Endothelial cell of umbilical vein (primary cell): Measurements from ENCODE around the gene L3MBTL4. TPM values are rescaled to one million over a fixed set of nuclear protein-coding genes. Genes with fewer than 3 reads are reported as not detected.

Experiments used
- BruUV-seq: library from RNA; stranded (reverse); fragments of 400-500 nt; replicated peaks from 2 replicates; lab custom pipeline; 2021; lab: Mats Ljungman, UMichigan
- CTCF ChIA-PET: fragments of 300-600, 350-600 bp; sonication (Branson Sonifier 250); formaldehyde crosslinking; loops from one replicate; lab custom pipeline; 2021; ENCODE audit warnings: antibody characterized with exemption, inconsistent platforms; lab: Charles Lee
- POLR2A ChIA-PET: fragments of 300-600, 350-600 bp; sonication (Branson Sonifier 250); formaldehyde crosslinking; loops from one replicate; lab custom pipeline; 2021; ENCODE audit warnings: antibody characterized with exemption, inconsistent platforms; lab: Charles Lee
- DNase-seq: peaks from one replicate; pipeline ENCODE4 v3.0.0-alpha.2; 2011; ENCODE audit warnings: low read depth, low spot score
- FAIRE-seq: peaks from 2 replicates; lab custom pipeline; 2011; peaks lifted over from hg19 to GRCh38; lab: Jason Lieb, UNC
- H2AFZ ChIP-seq: 2 replicates; pipeline ENCODE4 v1.6.0; 2012; ENCODE audit warnings: low read depth, low read length, control low read depth, inconsistent platforms
- H3K27ac ChIP-seq: 2 replicates; pipeline ENCODE4 v1.5.1; 2011; ENCODE audit warnings: low read depth, mild to moderate bottlenecking, control low read depth, low read length, moderate library complexity; ENCODE audit not compliant: insufficient read depth
- H3K27me3 ChIP-seq, 2 experiments: 2 replicates each; pipeline versions ENCODE4 v1.6.0 to v1.6.1; 2011; ENCODE audit warnings: low read length in 2 of 2, mixed read lengths in 1 of 2; ENCODE audit not compliant: control insufficient read depth in 2 of 2, insufficient read depth in 2 of 2
- H3K36me3 ChIP-seq, 2 experiments: 2 replicates in 1 of 2; 3 replicates in 1 of 2; pipeline ENCODE4 v1.5.1; 2011; ENCODE audit warnings: low read length in 2 of 2, mild to moderate bottlenecking in 1 of 2, moderate library complexity in 1 of 2; ENCODE audit not compliant: control insufficient read depth in 2 of 2, insufficient read depth in 2 of 2; ENCODE audit errors: extremely low read depth in 1 of 2
- H3K4me1 ChIP-seq: 3 replicates; pipeline ENCODE4 v1.5.1; 2011; ENCODE audit warnings: mild to moderate bottlenecking, low read length; ENCODE audit not compliant: control insufficient read depth, insufficient read depth; ENCODE audit errors: extremely low read depth
- H3K4me2 ChIP-seq: 2 replicates; pipeline ENCODE4 v1.6.1; 2011; ENCODE audit warnings: low read length, control low read depth, mixed read lengths; ENCODE audit not compliant: insufficient read depth
- H3K4me3 ChIP-seq, 3 experiments: fragments of 200-600 bp in 1 of 3; sonication (generic), shearing (Covaris generic) in 1 of 3; replicated peaks in 1 of 3; 2 replicates each; pipeline ENCODE4 v1.5.1; 2011 to 2016; ENCODE audit warnings: control low read depth in 3 of 3, low read length in 3 of 3, mild to moderate bottlenecking in 2 of 3, inconsistent platforms in 1 of 3, low read depth in 1 of 3, moderate library complexity in 1 of 3; ENCODE audit not compliant: insufficient read depth in 1 of 3
- H3K79me2 ChIP-seq: 2 replicates; pipeline ENCODE4 v1.6.0; 2012; ENCODE audit warnings: low read length, inconsistent platforms; ENCODE audit not compliant: control insufficient read depth, insufficient read depth
- H3K9ac ChIP-seq: replicated peaks from 2 replicates; pipeline ENCODE3; 2011; ENCODE audit warnings: low read length, control low read depth; ENCODE audit not compliant: insufficient read depth; ENCODE audit errors: extremely low read depth
- H3K9me1 ChIP-seq: replicated peaks from 3 replicates; pipeline ENCODE4 v1.6.0; 2011; ENCODE audit warnings: mild to moderate bottlenecking, low read length; ENCODE audit not compliant: control insufficient read depth, insufficient read depth; ENCODE audit errors: extremely low read depth
- H3K9me3 ChIP-seq: replicated peaks from 2 replicates; pipeline ENCODE4 v1.5.1; 2012; ENCODE audit warnings: low read length, inconsistent platforms; ENCODE audit not compliant: control insufficient read depth, insufficient read depth
- H4K20me1 ChIP-seq: replicated peaks from 2 replicates; pipeline ENCODE3; 2011; ENCODE audit warnings: mild to moderate bottlenecking, low read length; ENCODE audit not compliant: control insufficient read depth, insufficient read depth; ENCODE audit errors: extremely low read depth
- CTCF ChIP-seq, 2 donors: IDR thresholded peaks; 1 replicate in 1 of 2; 2 replicates in 1 of 2; pipeline ENCODE4 v1.5.1; 2011; ENCODE audit warnings: low read length in 2 of 2, mild to moderate bottlenecking in 2 of 2, moderate library complexity in 2 of 2, control low read depth in 1 of 2, inconsistent platforms in 1 of 2, low read depth in 1 of 2; ENCODE audit not compliant: insufficient read depth in 1 of 2; ENCODE audit errors: extremely low read depth in 1 of 2
- EZH2 ChIP-seq: IDR thresholded peaks from 2 replicates; pipeline ENCODE4 v1.6.1; 2012; ENCODE audit warnings: borderline replicate concordance, low read depth, mild to moderate bottlenecking, moderate library complexity, low read length, inconsistent platforms; ENCODE audit not compliant: severe bottlenecking
- FOS ChIP-seq: IDR thresholded peaks from 2 replicates; pipeline ENCODE4 v1.6.1; 2011; ENCODE audit warnings: mild to moderate bottlenecking, low read length, moderate library complexity, borderline replicate concordance; ENCODE audit not compliant: insufficient read depth
- GATA2 ChIP-seq: IDR thresholded peaks from 2 replicates; pipeline ENCODE4 v1.7.0; 2011; ENCODE audit warnings: low read depth, mild to moderate bottlenecking, moderate library complexity, mixed read lengths, low read length; ENCODE audit not compliant: insufficient read length, insufficient read depth
- JUN ChIP-seq: IDR thresholded peaks from 2 replicates; pipeline ENCODE4 v1.6.1; 2011; ENCODE audit warnings: borderline replicate concordance, low read depth; ENCODE audit not compliant: insufficient read length, insufficient read depth
- MAX ChIP-seq: IDR thresholded peaks from 2 replicates; pipeline ENCODE4 v1.6.1; 2011; ENCODE audit not compliant: insufficient read depth, insufficient read length
- MYC ChIP-seq: IDR thresholded peaks from one replicate; pipeline ENCODE4 v1.6.1; 2011; ENCODE audit warnings: mild to moderate bottlenecking, low read depth, low read length
- POLR2A ChIP-seq: IDR thresholded peaks from 2 replicates; pipeline ENCODE4 v1.6.1; 2012; ENCODE audit warnings: low read depth, mild to moderate bottlenecking, control low read depth, low read length
- POLR2AphosphoS5 ChIP-seq: IDR thresholded peaks from 2 replicates; pipeline ENCODE4 v1.6.1; 2012; ENCODE audit warnings: low read depth, mild to moderate bottlenecking, control low read depth, low read length, moderate library complexity; ENCODE audit not compliant: insufficient read depth
- dilution Hi-C: fragments of 300-500 bp; cut with MboI; formaldehyde crosslinking; loops from one replicate; pipeline ENCODE4 v1.15.0; 2019; ENCODE audit warnings: low sequenced_read_pairs; ENCODE audit not compliant: extremely low pct_ligation_motif_present
- intact Hi-C: fragments of 100-400 bp; cut with micrococcal nuclease; formaldehyde crosslinking; loops from one replicate; pipeline ENCODE4 v1.10.0; 2022
- polyA plus RNA-seq, 4 experiments: library from polyadenylated mRNA; depleted of rRNA in 3 of 4; stranded (reverse) in 3 of 4; unstranded in 1 of 4; fragments of >200 nt; gene quantifications; 2 replicates each; pipeline versions ENCODE4 v1.2.1 to v1.2.3, GENCODE V29; 2011 to 2012; ENCODE audit warnings: missing spikeins in 1 of 4
- total RNA-seq: library from RNA; stranded (reverse); gene quantifications from 2 replicates; pipeline ENCODE4 v1.2.3, GENCODE V29; 2021

Gene L3MBTL4
- total and polyA plus RNA-seq, 2 donors (not counting 3 experiments of a cell fraction or from before 2014, with no cell fraction given) = 0.80 TPM; not detected in 1

- ChIA-PET CTCF (no interaction called here), POLR2A (no interaction called here)
- no peaks in the 10 kb centered on the region for H3K27me3 ChIP-seq
- no TSS peak for BruUV-seq
- no peak overlapping the region for H3K4me3 ChIP-seq
- no peak overlapping the region for H3K27ac ChIP-seq
- no peaks in the 10 kb centered on the region for H4K20me1 ChIP-seq
- H2AFZ ChIP-seq = no peak overlapping the region
- H3K9me1 ChIP-seq = no peaks in the 10 kb centered on the region
- intact Hi-C loops (no loop called here), dilution Hi-C loops (no loop called here)
- DNase-seq (no peak), FAIRE-seq (no peak)
- no peak overlapping the region for H3K4me2 ChIP-seq
- H3K4me1 ChIP-seq = no peaks in the 10 kb centered on the region
- TF ChIP-seq GATA2 = no peak
- no peak for TF ChIP-seq CTCF (IDR thresholded peaks at IDR 0.05; ENCODE audit: extremely low read depth in 1 of 2, insufficient read depth in 1 of 2, low read depth in 1 of 2, low read length in 2 of 2)
- no peak for TF ChIP-seq MYC
- TF ChIP-seq POLR2A = no peak
- no peak for TF ChIP-seq FOS
- no peak for TF ChIP-seq EZH2
- TF ChIP-seq MAX = no peak
- no peak for TF ChIP-seq POLR2AphosphoS5
- no peak for TF ChIP-seq JUN
- H3K36me3 ChIP-seq = no peaks in the 10 kb centered on the region
- no peaks in the 10 kb centered on the region for H3K9me3 ChIP-seq
- H3K9ac ChIP-seq = no peak overlapping the region
- no peaks in the 10 kb centered on the region for H3K79me2 ChIP-seq
These were observed 258.3 kb downstream of the L3MBTL4 start for GRCh38 chr18:6156446-6156845.
